HCEC 1CT (cell line): Measurements from ENCODE around the gene CAMTA2.

Experiments used
- DNase-seq: peaks from one replicate; pipeline ENCODE4 v3.0.0-alpha.2; 2017

CAMTA2 gene

GRCh38 chr17:4968486-4969046 lies 18.9 kb downstream of the CAMTA2 start:
- peak; percentile 22 for DNase-seq

GRCh38 chr17:4967539-4968485 lies 19.7 kb downstream of the CAMTA2 start, which contains the start of gene SPAG7:
Gene SPAG7, minus strand, starts transcription at chr17:4967817. Its CDS starts 13 bp downstream, at chr17:4967804.
- DNase-seq, result peak; percentile 95

- peak; percentile 100 for DNase-seq
These were observed 20.5 kb downstream of the CAMTA2 start for GRCh38 chr17:4966844-4967538.

GRCh38 chr17:4965311-4965986 lies 22.0 kb downstream of the CAMTA2 start:
- no peak for DNase-seq

- no peak for DNase-seq
These were observed 27.1 kb downstream of the CAMTA2 start for GRCh38 chr17:4960279-4960922.

- DNase-seq, result no peak
These were observed 28.1 kb downstream of the CAMTA2 start for GRCh38 chr17:4959261-4959965.

- no peak for DNase-seq
These were observed 29.4 kb downstream of the CAMTA2 start for GRCh38 chr17:4958102-4958501.

GRCh38 chr17:4956493-4957061 lies 30.9 kb downstream of the CAMTA2 start:
- DNase-seq, result peak; percentile 18

GRCh38 chr17:4955091-4955490 lies 32.4 kb downstream of the CAMTA2 start:
- no peak for DNase-seq

GRCh38 chr17:4953451-4953961 lies 34.0 kb downstream of the CAMTA2 start:
- peak; percentile 59 for DNase-seq

GRCh38 chr17:4951486-4951885 lies 36.0 kb downstream of the CAMTA2 start:
- DNase-seq, result no peak

GRCh38 chr17:4950746-4951204 lies 36.7 kb downstream of the CAMTA2 start, which contains the start of gene ENO3:
Gene ENO3, plus strand, starts transcription at chr17:4951119. Its CDS starts 711 bp downstream, at chr17:4951830.
- DNase-seq, result no peak

- DNase-seq, result peak; percentile 60
These were observed 37.3 kb downstream of the CAMTA2 start for GRCh38 chr17:4950075-4950745.

- peak; percentile 65 for DNase-seq
These were observed 38.0 kb downstream of the CAMTA2 start for GRCh38 chr17:4949321-4950074.

GRCh38 chr17:4948931-4949320 lies 38.5 kb downstream of the CAMTA2 start:
- peak; percentile 92 for DNase-seq

- DNase-seq, result peak; percentile 93
These were observed 39.1 kb downstream of the CAMTA2 start, which contains the start of gene PFN1 for GRCh38 chr17:4948166-4948930. Gene PFN1, minus strand, starts transcription at chr17:4948530. Its CDS starts 136 bp downstream, at chr17:4948394.

GRCh38 chr17:4947411-4948165 lies 39.9 kb downstream of the CAMTA2 start:
- peak; percentile 43 for DNase-seq

GRCh38 chr17:4947010-4947410 lies 40.5 kb downstream of the CAMTA2 start:
- DNase-seq, result peak; percentile 16
